HCT116 (cell line): ENCODE results near the gene PARVB. TPM values are rescaled to one million over a fixed set of nuclear protein-coding genes. Genes with fewer than 3 reads are reported as not detected.

ENCODE experiments used
- ATAC-seq: fragments of 200-7000 bp; cut with Tn5 transposase; 2 replicates; pipeline ENCODE4 v1.9.1; 2020; ENCODE audit warnings: mild to moderate bottlenecking, moderate library complexity
- BruUV-seq: library from RNA; stranded (reverse); fragments of 400-500 nt; replicated peaks from 2 replicates; lab custom pipeline; 2021; lab: Mats Ljungman, UMichigan
- CTCF ChIA-PET: fragments of 300-600 bp; sonication (Branson Sonifier 250); formaldehyde crosslinking; loops from one replicate; lab custom pipeline; 2021; ENCODE audit warnings: antibody characterized with exemption; lab: Charles Lee
- POLR2A ChIA-PET: fragments of 300-600, 350-600 bp; sonication (Branson Sonifier 250); formaldehyde crosslinking; loops from one replicate; lab custom pipeline; 2021; ENCODE audit warnings: antibody characterized with exemption; lab: Charles Lee
- RAD21 ChIA-PET, 2 experiments: fragments of 300-600 bp; sonication (Branson Sonifier 250); formaldehyde crosslinking; loops; one replicate each; lab custom pipeline; 2023; ENCODE audit warnings: low total read pairs in 2 of 2; ENCODE audit not compliant: uncharacterized antibody in 2 of 2, unreplicated experiment in 2 of 2, low non-redundant PET in 1 of 2; lab: Charles Lee
- DNase-seq: peaks from one replicate; pipeline ENCODE4 v3.0.0-alpha.2; 2010; ENCODE audit warnings: low read depth, low spot score
- H2AFZ ChIP-seq: fragments of 200-600 bp; shearing (Covaris generic), sonication (generic); 2 replicates; pipeline ENCODE4 v1.6.1; 2017; ENCODE audit warnings: low read depth, mixed run types, mixed read lengths, antibody characterized with exemption, low read length; ENCODE audit not compliant: poor library complexity, severe bottlenecking
- H3K27ac ChIP-seq: 2 replicates; pipeline ENCODE4 v1.5.1; 2012; ENCODE audit warnings: low read depth, low read length
- H3K27me3 ChIP-seq: fragments of 200-600 bp; sonication (generic); 2 replicates; pipeline ENCODE4 v1.6.1; 2016; ENCODE audit warnings: mixed run types, low read length, mixed read lengths; ENCODE audit not compliant: insufficient read depth
- H3K36me3 ChIP-seq, 2 experiments: fragments of 200-500 bp in 1 of 2; fragments of 200-600 bp in 1 of 2; sonication (Bioruptor generic) in 1 of 2; sonication (generic) in 1 of 2; 2 replicates each; pipeline versions ENCODE4 v1.5.1 to v1.6.1; 2014 to 2016; ENCODE audit warnings: low read length in 2 of 2, inconsistent platforms in 1 of 2, mixed read lengths in 1 of 2, mixed run types in 1 of 2; ENCODE audit not compliant: insufficient read depth in 2 of 2, control insufficient read depth in 1 of 2
- H3K4me1 ChIP-seq, 2 experiments: fragments of 200-600 bp in 1 of 2; sonication (generic) in 1 of 2; 2 replicates each; pipeline versions ENCODE4 v1.5.1 to v1.6.1; 2012 to 2017; ENCODE audit warnings: low read length in 2 of 2, inconsistent platforms in 1 of 2, mild to moderate bottlenecking in 1 of 2, mixed read lengths in 1 of 2, mixed run types in 1 of 2, moderate library complexity in 1 of 2; ENCODE audit not compliant: insufficient read depth in 2 of 2, control insufficient read depth in 1 of 2
- H3K4me2 ChIP-seq: fragments of 200-600 bp; sonication (generic); 2 replicates; pipeline ENCODE4 v1.6.1; 2017; ENCODE audit warnings: mixed run types, low read length, mixed read lengths
- H3K4me3 ChIP-seq, 2 experiments: fragments of 200-600 bp in 1 of 2; sonication (generic) in 1 of 2; replicated peaks in 1 of 2; 2 replicates each; pipeline ENCODE4 v1.5.1; 2011 to 2016; ENCODE audit warnings: low read length in 2 of 2, control low read depth in 1 of 2, low read depth in 1 of 2, mild to moderate bottlenecking in 1 of 2, mixed read lengths in 1 of 2, mixed run types in 1 of 2
- H3K79me2 ChIP-seq: fragments of 200-600 bp; sonication (generic); 2 replicates; pipeline ENCODE4 v1.6.1; 2017; ENCODE audit warnings: mild to moderate bottlenecking, mixed run types, low read length, moderate library complexity, mixed read lengths; ENCODE audit not compliant: insufficient read depth
- H3K9ac ChIP-seq: fragments of 200-600 bp; sonication (generic); 2 replicates; pipeline ENCODE4 v1.6.1; 2016; ENCODE audit warnings: low read length, mixed read lengths
- H3K9me2 ChIP-seq: fragments of 200-600 bp; sonication (generic), shearing (Covaris generic); 2 replicates; pipeline ENCODE4 v1.6.1; 2017; ENCODE audit warnings: mixed run types, mild to moderate bottlenecking, moderate library complexity; ENCODE audit not compliant: insufficient read depth
- H3K9me3 ChIP-seq, 2 experiments: fragments of 200-500 bp in 1 of 2; fragments of 200-600 bp in 1 of 2; sonication (Bioruptor generic) in 1 of 2; sonication (generic) in 1 of 2; 2 replicates each; pipeline ENCODE4 v1.6.1; 2014 to 2017; ENCODE audit warnings: low read length in 2 of 2, mixed read lengths in 2 of 2, inconsistent platforms in 1 of 2, low read depth in 1 of 2, mild to moderate bottlenecking in 1 of 2, mixed run types in 1 of 2, moderate library complexity in 1 of 2; ENCODE audit not compliant: control insufficient read depth in 1 of 2, insufficient read depth in 1 of 2
- H4K20me1 ChIP-seq: fragments of 200-600 bp; sonication (generic), shearing (Covaris generic); 2 replicates; pipeline ENCODE4 v1.6.1; 2017; ENCODE audit warnings: mixed run types, mild to moderate bottlenecking, moderate library complexity; ENCODE audit not compliant: insufficient read depth
- CBX3 ChIP-seq: IDR thresholded peaks from 2 replicates; pipeline ENCODE4 v1.6.1; 2012; ENCODE audit warnings: low read depth
- ELF1 ChIP-seq: IDR thresholded peaks from 2 replicates; pipeline ENCODE4 v1.6.1; 2012; ENCODE audit warnings: low read depth, borderline replicate concordance
- EZH2 ChIP-seq: fragments of 200-600 bp; sonication (generic); IDR thresholded peaks from 2 replicates; pipeline ENCODE4 v1.6.1; 2017; ENCODE audit warnings: antibody characterized with exemption, mixed run types
- FOSL1 ChIP-seq: IDR thresholded peaks from 2 replicates; pipeline ENCODE4 v1.6.1; 2012; ENCODE audit warnings: low read depth
- JUND ChIP-seq: IDR thresholded peaks from 2 replicates; pipeline ENCODE4 v1.6.1; 2012
- POLR2AphosphoS5 ChIP-seq: IDR thresholded peaks from 2 replicates; pipeline ENCODE4 v1.6.1; 2011; ENCODE audit warnings: mild to moderate bottlenecking, low read depth, low read length, moderate library complexity
- SIN3A ChIP-seq: IDR thresholded peaks from 2 replicates; pipeline ENCODE4 v1.6.1; 2012; ENCODE audit warnings: low read depth
- SP1 ChIP-seq: IDR thresholded peaks from 2 replicates; pipeline ENCODE4 v1.6.1; 2012; ENCODE audit warnings: low read depth
- YY1 ChIP-seq: IDR thresholded peaks from 2 replicates; pipeline ENCODE4 v1.6.1; 2011; ENCODE audit warnings: low read length, low read depth, moderate library complexity, mild to moderate bottlenecking; ENCODE audit not compliant: insufficient replicate concordance; ENCODE audit errors: extremely low read depth
- intact Hi-C: fragments of 100-400 bp; cut with micrococcal nuclease; formaldehyde crosslinking; loops from 2 replicates; pipeline ENCODE4 v1.10.0; 2022
- total RNA-seq: library from RNA; stranded (reverse); gene quantifications from one replicate; pipeline ENCODE4 v1.2.1, GENCODE V29; 2021; ENCODE audit not compliant: unreplicated experiment
- TF ChIP-seq, protein P1 (sequence below), 3 experiments: fragments of 200-600 bp in 1 of 3; sonication (generic) in 1 of 3; IDR thresholded peaks in 2 of 3; conservative IDR thresholded peaks in 1 of 3; 2 replicates each; pipeline ENCODE4 v1.5.1; 2012 to 2017; ENCODE audit warnings: low read depth in 2 of 3, low read length in 2 of 3, antibody characterized with exemption in 1 of 3, borderline replicate concordance in 1 of 3, control low read depth in 1 of 3, mild to moderate bottlenecking in 1 of 3, mixed read lengths in 1 of 3, mixed run types in 1 of 3, moderate library complexity in 1 of 3; ENCODE audit not compliant: insufficient read depth in 1 of 3
- TF ChIP-seq, protein P2 (sequence below): IDR thresholded peaks from 2 replicates; pipeline ENCODE4 v1.6.1; 2012; ENCODE audit warnings: low read depth

The PARVB gene
- total RNA-seq, 1 experiment from 2014 or later: 21.4 TPM

DNA sequence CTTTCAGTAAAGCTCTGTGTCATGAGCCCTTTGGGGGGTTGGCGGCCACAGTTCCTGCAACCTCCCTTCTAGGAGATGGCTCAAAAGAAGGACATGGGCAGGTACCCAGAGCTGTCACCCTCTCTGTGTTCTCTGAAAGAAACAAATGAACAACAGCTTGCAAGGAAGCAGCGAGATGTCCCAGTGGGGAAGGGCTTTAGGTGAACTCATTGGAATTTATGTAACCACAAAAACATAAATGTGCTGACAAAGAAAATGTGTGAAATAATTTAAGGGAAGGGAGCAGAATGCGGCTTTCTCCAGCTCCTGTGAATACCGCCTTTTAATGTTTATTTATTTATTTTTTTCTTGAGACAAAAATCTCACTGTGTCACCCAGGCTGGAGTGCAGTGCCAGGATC lies 159.9 kb downstream of the PARVB start:
- intact Hi-C loops: no loop called here
- no peak for ATAC-seq
- no peaks in the 10 kb centered on the region for H3K4me1 ChIP-seq
- no peaks in the 10 kb centered on the region for H4K20me1 ChIP-seq
- POLR2A ChIA-PET: no interaction called here
- DNase-seq: no peak
- H3K9ac ChIP-seq: no peak overlapping the region
- TF ChIP-seq EZH2 (no peak), YY1 (no peak), SP1 (no peak), ELF1 (no peak), JUND (no peak), CBX3 (no peak), SIN3A (no peak), FOSL1 (no peak), POLR2AphosphoS5 (no peak)
- TF ChIP-seq, protein P1, sequence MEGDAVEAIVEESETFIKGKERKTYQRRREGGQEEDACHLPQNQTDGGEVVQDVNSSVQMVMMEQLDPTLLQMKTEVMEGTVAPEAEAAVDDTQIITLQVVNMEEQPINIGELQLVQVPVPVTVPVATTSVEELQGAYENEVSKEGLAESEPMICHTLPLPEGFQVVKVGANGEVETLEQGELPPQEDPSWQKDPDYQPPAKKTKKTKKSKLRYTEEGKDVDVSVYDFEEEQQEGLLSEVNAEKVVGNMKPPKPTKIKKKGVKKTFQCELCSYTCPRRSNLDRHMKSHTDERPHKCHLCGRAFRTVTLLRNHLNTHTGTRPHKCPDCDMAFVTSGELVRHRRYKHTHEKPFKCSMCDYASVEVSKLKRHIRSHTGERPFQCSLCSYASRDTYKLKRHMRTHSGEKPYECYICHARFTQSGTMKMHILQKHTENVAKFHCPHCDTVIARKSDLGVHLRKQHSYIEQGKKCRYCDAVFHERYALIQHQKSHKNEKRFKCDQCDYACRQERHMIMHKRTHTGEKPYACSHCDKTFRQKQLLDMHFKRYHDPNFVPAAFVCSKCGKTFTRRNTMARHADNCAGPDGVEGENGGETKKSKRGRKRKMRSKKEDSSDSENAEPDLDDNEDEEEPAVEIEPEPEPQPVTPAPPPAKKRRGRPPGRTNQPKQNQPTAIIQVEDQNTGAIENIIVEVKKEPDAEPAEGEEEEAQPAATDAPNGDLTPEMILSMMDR (IDR thresholded peaks at IDR 0.05 in 2 of 3, conservative IDR thresholded peaks at IDR 0.05 in 1 of 3; ENCODE audit: borderline replicate concordance in 1 of 3, insufficient read depth in 1 of 3, low read depth in 2 of 3, low read length in 2 of 3): no peak
- TF ChIP-seq, protein P2, sequence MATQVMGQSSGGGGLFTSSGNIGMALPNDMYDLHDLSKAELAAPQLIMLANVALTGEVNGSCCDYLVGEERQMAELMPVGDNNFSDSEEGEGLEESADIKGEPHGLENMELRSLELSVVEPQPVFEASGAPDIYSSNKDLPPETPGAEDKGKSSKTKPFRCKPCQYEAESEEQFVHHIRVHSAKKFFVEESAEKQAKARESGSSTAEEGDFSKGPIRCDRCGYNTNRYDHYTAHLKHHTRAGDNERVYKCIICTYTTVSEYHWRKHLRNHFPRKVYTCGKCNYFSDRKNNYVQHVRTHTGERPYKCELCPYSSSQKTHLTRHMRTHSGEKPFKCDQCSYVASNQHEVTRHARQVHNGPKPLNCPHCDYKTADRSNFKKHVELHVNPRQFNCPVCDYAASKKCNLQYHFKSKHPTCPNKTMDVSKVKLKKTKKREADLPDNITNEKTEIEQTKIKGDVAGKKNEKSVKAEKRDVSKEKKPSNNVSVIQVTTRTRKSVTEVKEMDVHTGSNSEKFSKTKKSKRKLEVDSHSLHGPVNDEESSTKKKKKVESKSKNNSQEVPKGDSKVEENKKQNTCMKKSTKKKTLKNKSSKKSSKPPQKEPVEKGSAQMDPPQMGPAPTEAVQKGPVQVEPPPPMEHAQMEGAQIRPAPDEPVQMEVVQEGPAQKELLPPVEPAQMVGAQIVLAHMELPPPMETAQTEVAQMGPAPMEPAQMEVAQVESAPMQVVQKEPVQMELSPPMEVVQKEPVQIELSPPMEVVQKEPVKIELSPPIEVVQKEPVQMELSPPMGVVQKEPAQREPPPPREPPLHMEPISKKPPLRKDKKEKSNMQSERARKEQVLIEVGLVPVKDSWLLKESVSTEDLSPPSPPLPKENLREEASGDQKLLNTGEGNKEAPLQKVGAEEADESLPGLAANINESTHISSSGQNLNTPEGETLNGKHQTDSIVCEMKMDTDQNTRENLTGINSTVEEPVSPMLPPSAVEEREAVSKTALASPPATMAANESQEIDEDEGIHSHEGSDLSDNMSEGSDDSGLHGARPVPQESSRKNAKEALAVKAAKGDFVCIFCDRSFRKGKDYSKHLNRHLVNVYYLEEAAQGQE: no peak
- TF ChIP-seq, all 23 proteins: peak for 0
- no TSS peak for BruUV-seq
- Histone ChIP-seq H3K79me2 (no peaks in the 10 kb centered on the region), H2AFZ (no peak overlapping the region), H3K27me3 (peaks cover 3% of the 10 kb centered on the region; the same call in 1 of the 2 replicates), H3K36me3 (no peaks in the 10 kb centered on the region), H3K4me2 (no peak overlapping the region), H3K9me2 (no peaks in the 10 kb centered on the region), H3K4me3 (no peak overlapping the region), H3K27ac (no peak overlapping the region), H3K9me3 (no peaks in the 10 kb centered on the region)
- CTCF ChIA-PET: no interaction called here
- RAD21 ChIA-PET: no interaction called here
